AG09309 (cell line): ENCODE data around the gene CACNA1C.

Experiments used
- DNase-seq: peaks from one replicate; pipeline ENCODE4 v3.0.0-alpha.2; 2010; ENCODE audit warnings: low read depth
- H3K4me3 ChIP-seq: 2 replicates; pipeline ENCODE4 v1.5.1; 2011; ENCODE audit warnings: mild to moderate bottlenecking, low read depth, low read length, moderate library complexity; ENCODE audit not compliant: control insufficient read depth
- CTCF ChIP-seq: IDR thresholded peaks from 2 replicates; pipeline ENCODE4 v1.5.1; 2011; ENCODE audit warnings: mild to moderate bottlenecking, low read depth, low read length, inconsistent platforms; ENCODE audit not compliant: insufficient read depth, control insufficient read depth; ENCODE audit errors: missing control alignments

The CACNA1C gene

GRCh38 chr12:2195085-2195484, 142.3 kb downstream of the CACNA1C start:
- DNase-seq = no peak
- TF ChIP-seq CTCF = no peak
- H3K4me3 ChIP-seq = no peak overlapping the region

GRCh38 chr12:2198005-2198501, 145.3 kb downstream of the CACNA1C start:
- peak; percentile 42 for DNase-seq
- TF ChIP-seq CTCF = no peak

GRCh38 chr12:2198542-2198941, 145.8 kb downstream of the CACNA1C start:
- TF ChIP-seq CTCF = no peak
- no peak for DNase-seq
- no peak overlapping the region for H3K4me3 ChIP-seq

More at GRCh38 chr12:2198005-2198501, 145.3 kb downstream of the CACNA1C start:
- H3K4me3 ChIP-seq = no peak overlapping the region

- TF ChIP-seq CTCF = no peak
- H3K4me3 ChIP-seq = no peak overlapping the region
- no peak for DNase-seq
These were observed 153.2 kb downstream of the CACNA1C start for GRCh38 chr12:2205996-2206395.

GRCh38 chr12:2208837-2209635, 156.2 kb downstream of the CACNA1C start:
- TF ChIP-seq CTCF = no peak
- DNase-seq = no peak
- H3K4me3 ChIP-seq = no peak overlapping the region

GRCh38 chr12:2211119-2211518, 158.3 kb downstream of the CACNA1C start:
- no peak for TF ChIP-seq CTCF
- no peak for DNase-seq
- no peak overlapping the region for H3K4me3 ChIP-seq
